ENCODE results near the gene ANGPT4. TPM values are rescaled to one million over a fixed set of nuclear protein-coding genes. Genes with fewer than 3 reads are reported as not detected.

ANGPT4 gene
- total and polyA plus RNA-seq, 2 of the 8 experiments (the other 6 are each of a cell fraction or from before 2014, with no cell fraction given), result 0.07 to 0.33 TPM

GRCh38 chr20:933029-933428 is 16.9 kb upstream of the ANGPT4 start:
- Histone ChIP-seq H2AK5ac (ENCODE audit: low read depth, low read length) (no peak overlapping the region), H3K79me1 (ENCODE audit: low read depth, low read length) (no peaks in the 10 kb centered on the region), H3K23ac (ENCODE audit: insufficient read length) (no peak overlapping the region), H4K5ac (ENCODE audit: insufficient read length, low read depth, low read length) (no peak overlapping the region), H3K4me2 (ENCODE audit: insufficient read depth in 1 of 2, low read depth in 2 of 2, low read length in 2 of 2) (no peak overlapping the region), H2AFZ (ENCODE audit: low read length) (no peak overlapping the region), H2BK120ac (replicated peaks; ENCODE audit: low read depth, low read length) (no peak overlapping the region), H2BK12ac (ENCODE audit: low read depth, low read length) (no peak overlapping the region), H3K14ac (ENCODE audit: insufficient read length) (no peak overlapping the region), H3K9me3 (ENCODE audit: insufficient read depth in 2 of 2, low read depth in 1 of 2, low read length in 1 of 2) (peaks cover 20 to 23% of the 10 kb centered on the region in 2 experiments), H2BK15ac (ENCODE audit: low read length) (no peak overlapping the region), H4K91ac (replicated peaks; ENCODE audit: insufficient read length, low read length) (no peak overlapping the region), H3K4me3 (ENCODE audit: extremely low read depth in 1 of 4, insufficient read depth in 2 of 4, low read depth in 3 of 4, low read length in 4 of 4) (no peak overlapping the region), H3K4ac (replicated peaks; ENCODE audit: insufficient read length, low read depth, low read length) (no peak overlapping the region), H4K8ac (ENCODE audit: extremely low read depth, insufficient read depth, low read length) (no peak overlapping the region), H3K36me3 (ENCODE audit: control insufficient read depth in 2 of 4, insufficient read depth in 4 of 4, low read length in 3 of 4) (peaks cover 0 to 3% (median 0%) of the 10 kb centered on the region in 4 experiments; a peak in 1 of 8 replicates), H3K27ac (ENCODE audit: low read depth, low read length) (no peak overlapping the region), H3K23me2 (ENCODE audit: low read depth, low read length) (no peaks in the 10 kb centered on the region), H4K20me1 (replicated peaks in 1 of 2; ENCODE audit: control insufficient read depth in 1 of 2, insufficient read depth in 2 of 2, low read length in 2 of 2) (no peaks in the 10 kb centered on the region), H3K56ac (replicated peaks; ENCODE audit: insufficient read length, low read depth, low read length) (no peak overlapping the region), H3K18ac (ENCODE audit: extremely low read depth, low read length) (no peak overlapping the region), H3K79me2 (ENCODE audit: control insufficient read depth in 1 of 2, insufficient read depth in 2 of 2, low read length in 2 of 2) (no peaks in the 10 kb centered on the region), H2BK20ac (ENCODE audit: low read length) (no peak overlapping the region), H3K4me1 (replicated peaks in 1 of 4; ENCODE audit: control insufficient read depth in 3 of 4, insufficient read depth in 4 of 4, low read length in 3 of 4) (0 out of 7 replicates have a peak, but pooled peaks cover 0 to 3% (median 0%) of the 10 kb centered on the region in 4 experiments), H3K9ac (replicated peaks in 1 of 4; ENCODE audit: extremely low read depth in 1 of 4, low read depth in 3 of 4, low read length in 3 of 4) (no peak overlapping the region), H3K27me3 (replicated peaks in 1 of 4; ENCODE audit: control insufficient read depth in 3 of 4, extremely low read depth in 1 of 4, insufficient read depth in 3 of 4, low read length in 3 of 4) (no peaks in the 10 kb centered on the region), H2BK5ac (ENCODE audit: low read depth, low read length) (no peak overlapping the region)
- FAIRE-seq, result no peak
- ChIA-PET POLR2A (ENCODE audit: partially characterized antibody) (interaction anchor here (1.2 kb wide), 1 partner anchor 80 kb away, joined by 3 read pairs; no protein-coding TSS in a partner anchor), CTCF (ENCODE audit: partially characterized antibody) (interaction anchor here (0.6 to 2.9 kb wide), 10 partner anchors 9 to 178 kb away, joined by 3 to 45 read pairs (median 4); no protein-coding TSS in a partner anchor)
- DNase-seq (ENCODE audit: low read depth in 1 of 2, low spot score in 2 of 2), result no peak
- 38% methylated on average over 2 of the region's 2 CpGs; no CpG with 5 or more reads in 1 of the 2 experiments for WGBS, 2 experiments (ENCODE audit: extremely low coverage in 1 of 2, insufficient coverage in 1 of 2, insufficient read length in 1 of 2, insufficient replicate concordance in 2 of 2, low coverage in 1 of 2, low lambda C conversion rate in 2 of 2, missing lambda C conversion rate in 1 of 2)
- TF ChIP-seq EGR1 (IDR thresholded peaks at IDR 0.05; ENCODE audit: borderline replicate concordance, low read depth, low read length), result no peak
- TF ChIP-seq CTBP2 (IDR thresholded peaks at IDR 0.05; ENCODE audit: borderline replicate concordance, insufficient read depth, insufficient read length, low read length), result no peak
- TF ChIP-seq KDM4A (IDR thresholded peaks at IDR 0.05; ENCODE audit: low read depth, low read length, severe bottlenecking), result no peak
- TF ChIP-seq EZH2 (IDR thresholded peaks at IDR 0.05; ENCODE audit: low read depth, low read length, severe bottlenecking), result no peak
- TF ChIP-seq, protein P1, sequence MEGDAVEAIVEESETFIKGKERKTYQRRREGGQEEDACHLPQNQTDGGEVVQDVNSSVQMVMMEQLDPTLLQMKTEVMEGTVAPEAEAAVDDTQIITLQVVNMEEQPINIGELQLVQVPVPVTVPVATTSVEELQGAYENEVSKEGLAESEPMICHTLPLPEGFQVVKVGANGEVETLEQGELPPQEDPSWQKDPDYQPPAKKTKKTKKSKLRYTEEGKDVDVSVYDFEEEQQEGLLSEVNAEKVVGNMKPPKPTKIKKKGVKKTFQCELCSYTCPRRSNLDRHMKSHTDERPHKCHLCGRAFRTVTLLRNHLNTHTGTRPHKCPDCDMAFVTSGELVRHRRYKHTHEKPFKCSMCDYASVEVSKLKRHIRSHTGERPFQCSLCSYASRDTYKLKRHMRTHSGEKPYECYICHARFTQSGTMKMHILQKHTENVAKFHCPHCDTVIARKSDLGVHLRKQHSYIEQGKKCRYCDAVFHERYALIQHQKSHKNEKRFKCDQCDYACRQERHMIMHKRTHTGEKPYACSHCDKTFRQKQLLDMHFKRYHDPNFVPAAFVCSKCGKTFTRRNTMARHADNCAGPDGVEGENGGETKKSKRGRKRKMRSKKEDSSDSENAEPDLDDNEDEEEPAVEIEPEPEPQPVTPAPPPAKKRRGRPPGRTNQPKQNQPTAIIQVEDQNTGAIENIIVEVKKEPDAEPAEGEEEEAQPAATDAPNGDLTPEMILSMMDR (IDR thresholded peaks at IDR 0.05; ENCODE audit: control extremely low read depth in 1 of 3, insufficient read depth in 1 of 3, low read depth in 1 of 3, low read length in 3 of 3), result no peak
- TF ChIP-seq ATF2 (IDR thresholded peaks at IDR 0.05; ENCODE audit: low read length), result no peak
- no peak for TF ChIP-seq JUND (IDR thresholded peaks at IDR 0.05; ENCODE audit: low read length)
- TF ChIP-seq CREB1 (IDR thresholded peaks at IDR 0.05), result no peak
- no peak for TF ChIP-seq SUZ12 (IDR thresholded peaks at IDR 0.05; ENCODE audit: low read length)
